Measurements from ENCODE around the gene MYOM1.

Gene MYOM1

DNA sequence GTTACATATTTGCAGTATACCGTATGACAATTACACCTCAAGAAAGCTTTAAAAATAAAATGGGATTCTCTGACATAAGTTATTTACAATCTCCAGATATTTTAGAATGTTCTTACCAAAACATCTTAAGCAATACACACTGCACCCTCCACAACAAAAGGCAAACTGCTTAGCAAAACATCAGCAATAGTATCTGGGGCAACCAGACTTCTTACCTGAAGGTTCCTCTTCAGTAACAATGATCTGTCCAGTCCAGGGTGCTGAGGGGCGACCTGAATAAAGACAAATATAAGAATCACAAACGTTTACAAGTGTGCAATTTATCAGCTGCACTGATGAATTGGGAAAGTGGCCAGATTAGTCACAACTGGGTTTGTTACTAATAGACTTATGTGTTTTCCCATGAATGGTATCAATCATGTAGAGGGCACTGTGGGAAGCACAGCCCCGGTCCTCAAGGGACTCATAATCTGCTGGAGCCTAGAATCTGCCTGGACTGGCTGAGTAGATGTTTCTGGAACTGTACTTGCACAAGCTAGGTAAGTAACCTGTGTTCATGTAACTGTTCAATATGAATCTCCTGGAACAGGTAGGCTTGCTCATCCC lies 70.7 kb downstream of the MYOM1 start:
- no peak for DNase-seq

DNA sequence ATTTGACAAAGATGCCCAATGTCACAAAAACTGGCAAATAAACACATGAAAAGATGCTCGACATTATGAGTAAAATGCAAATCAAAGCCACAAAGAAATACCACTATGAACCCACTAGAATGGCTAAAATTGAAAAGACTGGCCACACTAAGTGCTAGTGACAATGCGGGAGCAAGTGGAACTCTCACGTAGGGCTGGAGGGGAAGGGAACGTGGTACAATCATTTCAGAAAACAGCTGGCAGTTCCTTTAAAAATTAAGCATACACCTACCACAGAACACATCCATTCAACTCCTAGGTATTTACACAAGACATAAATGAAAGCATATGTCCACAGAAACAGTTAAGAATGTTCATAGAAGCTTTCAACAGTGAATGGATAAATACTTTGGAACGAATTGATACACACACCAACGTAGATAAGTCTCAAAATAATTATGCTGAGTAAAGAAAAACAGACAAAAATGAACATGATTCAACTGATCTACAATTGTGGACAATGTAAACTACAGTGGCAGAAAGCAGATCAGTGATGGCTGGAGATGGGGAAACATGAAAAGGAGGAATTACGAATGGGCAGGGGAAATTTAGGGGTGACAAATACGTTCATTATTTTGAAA lies 71.7 kb downstream of the MYOM1 start:
- DNase-seq: no peak

DNA sequence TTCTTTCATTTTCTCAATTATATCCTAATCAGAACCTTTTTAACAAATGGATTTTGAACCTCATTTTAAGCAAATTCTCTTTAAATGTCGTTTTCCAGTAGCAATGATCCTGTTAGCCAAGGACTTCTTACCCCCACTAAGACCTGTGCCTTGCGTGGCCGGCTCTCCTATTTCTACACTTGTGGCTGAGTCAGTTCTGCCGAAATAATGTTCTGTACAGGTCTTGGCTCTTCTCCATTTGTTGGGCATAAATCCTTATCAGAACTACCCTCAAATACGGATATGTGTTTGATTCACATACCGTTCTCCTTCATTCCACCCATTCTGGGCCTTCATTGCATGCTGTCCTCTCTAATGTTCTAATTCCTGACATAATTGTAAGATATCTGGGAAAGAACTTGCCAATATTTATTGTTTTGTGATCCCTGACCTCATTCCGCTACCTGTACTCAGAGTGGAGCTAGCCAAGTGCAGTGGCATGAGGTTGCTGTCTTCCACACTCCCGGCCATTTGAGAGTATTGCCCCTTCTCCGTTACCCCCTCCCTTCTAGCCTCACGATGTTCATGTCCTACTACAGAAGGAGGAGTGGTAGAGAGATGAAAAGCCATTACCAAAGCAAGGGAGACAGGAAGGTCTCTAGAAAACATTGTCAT lies 78.7 kb downstream of the MYOM1 start:
- DNase-seq: no peak

DNA sequence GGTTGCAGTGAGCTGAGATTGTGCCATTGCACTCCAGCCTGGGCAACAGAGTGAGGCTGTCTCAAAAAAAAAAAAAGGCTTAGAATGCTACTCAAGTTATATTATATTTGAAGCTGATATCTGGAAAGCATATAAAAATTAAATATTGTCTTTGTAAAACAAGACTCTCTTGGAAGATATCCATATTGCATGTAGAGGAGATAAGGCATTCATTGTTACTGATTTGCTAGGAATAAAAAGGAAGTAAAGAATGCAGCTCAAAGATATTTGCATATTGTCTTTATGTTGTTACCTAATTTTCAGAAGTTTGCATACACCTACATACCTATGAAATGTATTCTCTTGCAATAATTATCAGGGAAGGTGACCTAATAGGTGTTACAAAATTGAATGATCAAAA lies 79.4 kb downstream of the MYOM1 start:
- DNase-seq: no peak

DNA sequence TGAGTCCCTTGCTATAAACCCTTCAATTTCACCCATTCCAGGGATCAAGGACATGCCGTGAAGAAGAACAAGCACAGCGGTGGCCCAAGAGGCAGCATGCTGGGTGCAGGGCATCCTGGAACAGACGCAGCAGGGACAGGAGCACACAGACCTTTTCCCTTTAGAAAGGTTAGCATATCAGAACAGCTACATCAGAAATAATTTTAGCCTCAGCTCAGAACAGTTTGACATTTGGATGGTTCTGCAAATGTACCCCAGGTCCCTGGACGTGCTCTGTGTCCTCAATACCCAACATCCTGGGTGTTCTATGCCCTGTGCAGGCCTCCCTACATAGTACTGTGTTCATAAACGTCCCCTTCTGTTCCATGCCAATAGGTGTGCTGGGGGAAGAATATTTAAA lies 80.4 kb downstream of the MYOM1 start:
- no peak for DNase-seq

DNA sequence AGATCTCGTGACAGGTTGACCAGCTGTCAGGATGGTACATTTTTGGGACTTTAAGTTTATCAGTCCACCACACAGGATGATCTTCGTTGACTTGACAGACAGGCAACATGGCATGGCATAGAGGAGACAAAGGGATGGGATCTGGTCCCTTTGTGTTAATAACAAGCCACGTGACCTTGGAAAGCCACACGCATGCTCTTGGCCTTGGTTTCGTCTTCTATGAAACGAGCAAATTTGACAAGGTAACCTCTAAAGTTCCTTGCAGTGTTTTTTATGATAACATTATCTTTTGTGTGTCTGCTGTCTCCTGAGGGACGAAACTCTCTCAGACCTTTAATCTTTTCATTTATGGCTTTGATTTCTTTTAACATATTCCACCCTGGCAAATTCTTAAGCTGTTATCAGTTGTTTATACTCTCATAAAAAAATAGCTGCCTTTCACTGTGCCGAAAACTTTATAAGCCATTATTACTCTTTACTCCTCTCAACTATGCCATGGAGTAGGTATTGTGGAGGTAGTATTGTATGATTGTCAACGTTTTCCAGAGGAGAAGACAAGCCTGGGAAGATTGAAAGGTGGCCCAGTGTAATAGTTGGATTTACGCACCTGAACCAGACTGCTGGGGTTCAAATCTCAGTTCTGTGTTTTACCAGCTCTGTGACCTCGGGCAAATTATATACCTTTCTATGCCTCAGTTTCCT lies 81.3 kb downstream of the MYOM1 start:
- no peak for DNase-seq

DNA sequence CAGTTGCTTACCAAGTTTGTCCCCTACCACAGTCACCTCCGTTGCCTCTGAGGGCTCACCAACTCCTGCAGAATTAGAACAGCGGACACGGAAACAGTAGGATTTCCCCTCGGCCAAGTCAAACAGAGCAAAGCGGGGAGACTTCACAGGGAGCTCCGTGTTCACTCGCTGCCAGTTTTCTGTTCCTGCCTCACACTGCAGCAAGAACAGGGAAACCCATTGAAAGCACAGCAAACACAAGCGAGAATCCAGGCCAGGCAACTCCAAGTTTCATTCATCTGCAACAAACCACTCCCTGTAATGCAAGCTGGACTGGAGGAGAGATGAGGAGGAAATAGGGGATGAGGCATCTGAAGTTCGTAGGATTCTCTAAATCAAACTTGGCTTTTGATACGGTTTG lies 84.2 kb downstream of the MYOM1 start:
- DNase-seq: no peak

DNA sequence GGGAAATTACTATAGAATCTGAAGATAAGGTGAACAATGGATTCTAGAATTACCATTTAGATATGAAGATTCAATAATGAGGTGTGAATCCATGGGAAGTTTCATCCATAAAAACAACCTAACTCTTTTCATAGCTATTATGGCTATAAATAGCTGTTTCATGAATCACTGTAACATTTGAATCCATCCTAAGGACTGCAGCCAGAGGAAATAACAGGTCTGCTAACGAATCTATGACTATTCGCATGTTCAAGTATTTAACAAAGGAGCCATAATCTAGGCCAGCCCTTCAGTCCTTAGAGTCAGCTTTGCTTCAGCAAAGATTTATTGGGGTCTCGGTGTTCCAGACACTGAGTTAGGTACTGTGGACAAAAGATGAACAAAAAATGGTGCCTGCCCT lies 87.1 kb downstream of the MYOM1 start:
- DNase-seq: no peak

DNA sequence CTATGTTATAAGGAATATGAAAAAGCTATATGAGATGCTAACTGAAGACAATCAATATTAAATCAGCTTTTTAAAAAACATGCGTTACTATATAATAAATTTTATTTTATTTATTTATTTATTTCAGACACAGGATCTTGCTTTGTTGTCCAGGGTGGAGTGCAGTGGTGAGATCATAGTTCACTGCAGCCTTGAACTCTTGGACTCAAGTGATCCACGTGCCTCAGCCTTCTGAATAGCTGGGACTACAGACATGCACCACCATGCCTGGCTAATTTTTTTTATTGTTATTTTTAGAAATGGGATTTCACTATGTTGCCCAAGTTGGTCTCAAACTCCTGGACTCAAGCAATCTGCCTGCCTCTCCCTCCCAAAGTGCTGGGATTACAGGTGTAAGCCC lies 89.4 kb downstream of the MYOM1 start:
- DNase-seq: no peak

DNA sequence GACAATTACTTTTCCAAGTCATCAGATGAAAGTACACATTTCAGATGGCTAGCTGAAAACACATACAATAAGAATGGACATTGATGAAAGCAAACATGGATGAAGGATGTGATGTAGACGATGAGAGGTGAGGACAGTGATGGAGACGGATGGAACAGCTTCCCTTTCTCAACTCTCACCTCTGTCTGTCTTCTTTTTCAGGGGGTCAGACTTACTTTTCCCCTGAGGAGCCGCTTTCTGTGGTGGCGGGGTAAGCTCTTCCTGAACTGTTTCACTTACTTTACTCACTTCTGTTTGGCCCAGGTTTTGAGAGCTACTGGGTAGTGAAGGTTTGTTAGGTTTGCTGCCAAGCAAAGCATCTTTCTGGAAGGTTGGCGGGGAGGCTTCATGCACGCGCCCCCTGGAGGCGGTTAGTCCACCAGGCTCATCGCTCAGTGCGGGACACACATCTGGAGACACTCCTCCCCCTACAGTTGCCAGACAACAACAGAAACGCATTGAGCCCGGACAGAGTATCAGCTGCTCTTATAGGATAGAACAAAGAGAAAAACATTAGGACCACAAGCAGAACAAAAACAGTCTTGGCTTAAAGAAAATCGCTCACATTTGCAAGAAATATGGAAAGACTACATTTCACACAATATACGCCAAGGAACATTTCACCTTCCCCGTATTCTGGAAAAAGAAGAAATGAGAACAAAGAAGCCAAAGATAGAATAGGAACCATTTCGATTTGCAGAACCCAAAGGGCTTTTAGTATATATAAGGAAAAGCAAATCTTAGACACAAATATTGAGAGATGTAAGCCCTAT lies 90.5 kb downstream of the MYOM1 start:
- DNase-seq: peak; percentile 89

DNA sequence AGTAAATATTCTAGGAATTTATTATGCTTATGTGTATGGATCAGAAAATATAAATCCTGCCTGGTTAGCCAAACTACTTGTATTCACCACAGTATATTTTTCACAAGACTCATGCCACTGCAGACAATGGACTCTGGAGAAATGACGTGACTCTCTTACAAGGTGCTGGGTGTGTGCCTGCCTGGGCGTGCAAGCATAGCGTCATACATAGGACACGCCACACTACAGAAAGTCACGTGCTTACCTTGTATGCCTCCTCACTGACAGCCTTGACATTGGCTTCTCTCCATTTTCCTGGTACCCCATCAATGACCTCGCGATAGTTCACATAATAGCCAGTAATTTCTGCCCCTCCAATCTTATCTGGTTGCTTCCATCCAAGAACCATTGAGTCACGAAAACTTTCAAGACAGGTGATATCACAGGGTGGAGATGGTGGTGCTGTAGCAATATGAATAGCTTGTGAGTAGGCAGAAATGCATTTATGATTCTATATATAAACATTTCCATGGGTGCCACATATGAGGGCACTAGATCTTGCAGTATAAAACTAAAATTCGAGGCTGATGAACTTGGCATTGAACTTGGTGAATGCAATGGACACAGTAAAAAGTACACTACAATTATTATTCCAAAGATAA lies 93.2 kb downstream of the MYOM1 start:
- no peak for DNase-seq

DNA sequence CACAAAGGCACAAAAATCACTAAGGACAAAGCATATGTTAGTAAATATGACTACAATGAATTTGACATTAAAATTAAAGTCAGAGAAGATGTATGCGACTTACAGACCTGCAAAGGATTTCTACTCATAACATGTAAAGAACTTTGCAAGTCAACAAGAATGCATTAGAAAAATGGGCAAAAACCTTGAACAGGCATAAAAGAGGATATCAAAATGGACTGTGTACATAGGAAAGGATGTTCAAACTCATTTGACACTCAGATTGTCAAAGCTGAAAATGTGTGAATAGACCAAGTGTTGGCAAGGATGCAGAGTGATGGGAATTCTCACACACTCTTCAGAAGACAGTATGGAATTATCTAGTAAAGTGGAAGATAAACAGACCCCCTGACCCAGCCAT lies 94.9 kb downstream of the MYOM1 start:
- DNase-seq: no peak

DNA sequence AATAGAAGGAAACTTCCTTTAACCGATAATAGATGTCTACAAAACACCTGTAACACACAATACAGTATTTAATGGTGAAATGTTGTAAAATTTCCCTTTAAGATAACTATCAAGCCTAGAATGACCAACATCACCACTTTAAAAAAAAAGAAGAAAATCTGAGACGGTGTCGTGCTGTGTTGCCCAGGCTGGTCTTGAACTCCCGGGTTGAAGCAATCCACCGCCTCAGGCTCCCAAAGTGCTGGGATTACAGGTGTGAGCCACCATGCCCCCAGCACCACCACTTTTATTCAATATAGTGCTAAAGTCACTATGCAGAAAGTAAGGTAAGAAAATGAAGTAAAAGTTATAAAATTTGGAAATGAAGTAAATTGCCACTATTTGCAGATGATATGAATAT lies 96.9 kb downstream of the MYOM1 start:
- DNase-seq: no peak

DNA sequence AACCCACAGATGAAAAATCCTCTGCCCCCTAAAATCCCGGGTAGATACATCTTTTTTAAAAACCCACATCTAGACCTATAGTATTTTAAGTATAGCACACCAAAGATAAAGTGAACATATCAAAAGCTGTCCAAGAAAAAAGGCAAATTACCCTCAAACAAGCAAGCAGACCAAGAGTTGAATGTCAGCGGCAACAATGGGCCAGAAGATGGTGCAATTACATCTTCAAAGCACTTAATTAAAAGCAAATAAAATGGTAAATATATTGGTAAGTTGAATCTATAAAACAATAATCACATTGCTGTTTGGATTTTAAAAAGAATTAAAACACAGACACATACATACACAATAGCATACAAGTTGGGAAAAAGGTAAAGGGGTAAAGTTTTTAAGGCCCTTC lies 98.5 kb downstream of the MYOM1 start:
- no peak for DNase-seq

DNA sequence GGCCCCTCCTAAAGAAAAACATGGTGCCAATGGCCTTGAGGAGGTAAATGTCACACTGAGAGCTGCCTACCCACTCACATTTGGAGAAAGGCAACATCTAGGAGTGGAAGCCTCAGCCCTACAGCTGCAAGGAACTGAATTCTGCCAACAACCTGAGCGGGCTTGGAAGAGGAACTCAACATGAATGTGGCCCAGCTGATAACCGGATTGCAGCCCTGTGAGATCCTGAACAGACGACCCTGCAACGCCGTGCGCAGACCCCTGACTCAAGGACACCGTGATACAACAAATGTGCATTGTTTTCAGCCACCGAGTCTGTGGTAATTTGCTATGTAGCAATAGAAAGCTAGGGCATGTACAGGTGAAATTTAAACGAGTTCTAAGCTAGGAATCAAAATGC lies 99.4 kb downstream of the MYOM1 start:
- DNase-seq: no peak

DNA sequence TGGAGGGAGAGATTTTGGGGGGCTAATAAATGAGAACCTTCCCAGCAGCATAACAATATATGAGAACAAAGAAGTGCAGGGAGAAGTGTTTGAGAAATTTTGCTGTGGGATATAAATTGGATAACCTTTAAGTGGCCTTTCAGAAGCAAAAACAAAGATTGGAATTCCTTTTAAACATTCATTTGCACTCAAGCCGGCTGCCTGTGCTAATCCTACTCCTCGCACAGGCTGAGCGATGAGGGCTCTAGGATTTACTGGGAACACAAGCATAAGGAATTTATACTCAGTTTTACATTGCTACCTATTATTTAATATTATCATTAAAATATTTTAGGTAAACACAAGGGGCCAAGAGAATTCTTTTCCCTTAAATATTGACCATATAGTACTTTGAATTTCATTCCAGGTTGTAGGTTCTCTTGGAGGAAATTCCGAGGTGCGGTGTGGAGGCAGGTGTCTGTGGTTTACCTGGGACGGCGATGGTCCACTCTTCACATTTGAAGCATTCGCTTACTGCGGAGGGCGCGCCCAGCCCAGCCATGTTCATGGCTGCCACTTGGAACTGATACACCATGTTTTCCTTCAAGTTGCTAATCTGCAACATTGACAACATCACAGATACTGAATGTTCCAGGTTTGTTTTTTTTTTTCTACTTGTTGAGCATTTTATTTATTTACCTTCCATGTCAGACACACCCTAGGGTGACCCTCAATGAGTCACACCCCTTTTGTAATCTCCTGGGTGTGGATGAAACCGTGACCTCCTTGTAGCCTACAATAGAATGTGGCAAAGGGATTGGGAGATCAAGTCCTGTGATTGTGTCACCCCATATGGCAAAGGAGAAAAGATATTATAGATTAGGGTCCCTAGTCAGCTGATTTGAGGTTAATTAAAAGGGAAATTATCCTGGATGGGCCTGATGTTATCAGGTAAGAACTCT lies 100.1 kb downstream of the MYOM1 start:
- no peak for DNase-seq

DNA sequence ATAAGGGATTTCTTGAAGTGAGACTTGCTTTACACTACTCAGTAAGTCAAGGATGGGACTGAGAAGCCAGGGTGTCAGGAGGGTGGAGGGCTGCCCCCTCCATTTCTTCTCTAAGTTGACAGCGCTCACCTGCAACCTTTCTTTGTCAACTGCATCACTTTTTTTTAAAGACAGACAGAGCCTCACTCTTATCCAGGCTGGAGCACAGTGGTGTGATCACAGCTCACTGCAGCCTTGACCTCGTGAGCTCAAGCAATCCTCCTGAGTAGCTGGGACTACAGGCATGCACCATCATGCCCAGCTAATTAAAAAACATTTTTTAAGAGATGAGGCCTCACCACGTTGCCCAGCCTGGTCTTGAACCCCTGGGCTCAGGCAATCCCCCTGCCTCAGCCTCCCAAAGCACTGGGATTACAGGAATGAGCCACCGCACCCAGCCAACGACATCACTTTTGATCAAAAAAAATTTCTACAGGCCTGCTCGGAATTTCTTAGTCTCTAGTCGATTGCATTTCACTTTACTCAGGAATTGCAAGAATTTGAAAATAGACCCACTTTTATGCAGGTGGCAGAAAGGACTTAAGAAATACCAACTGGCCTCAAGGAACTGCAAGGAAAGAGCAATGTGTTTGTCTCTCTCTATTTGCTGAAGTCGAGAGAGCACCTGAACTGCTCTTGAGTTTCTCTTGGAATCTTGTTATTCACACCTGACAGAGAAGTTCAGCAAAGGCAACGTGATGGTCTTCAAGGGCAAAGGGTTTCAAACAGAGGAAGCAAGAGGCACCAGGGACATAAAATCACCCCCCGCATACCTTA lies 101.4 kb downstream of the MYOM1 start:
- no peak for DNase-seq

DNA sequence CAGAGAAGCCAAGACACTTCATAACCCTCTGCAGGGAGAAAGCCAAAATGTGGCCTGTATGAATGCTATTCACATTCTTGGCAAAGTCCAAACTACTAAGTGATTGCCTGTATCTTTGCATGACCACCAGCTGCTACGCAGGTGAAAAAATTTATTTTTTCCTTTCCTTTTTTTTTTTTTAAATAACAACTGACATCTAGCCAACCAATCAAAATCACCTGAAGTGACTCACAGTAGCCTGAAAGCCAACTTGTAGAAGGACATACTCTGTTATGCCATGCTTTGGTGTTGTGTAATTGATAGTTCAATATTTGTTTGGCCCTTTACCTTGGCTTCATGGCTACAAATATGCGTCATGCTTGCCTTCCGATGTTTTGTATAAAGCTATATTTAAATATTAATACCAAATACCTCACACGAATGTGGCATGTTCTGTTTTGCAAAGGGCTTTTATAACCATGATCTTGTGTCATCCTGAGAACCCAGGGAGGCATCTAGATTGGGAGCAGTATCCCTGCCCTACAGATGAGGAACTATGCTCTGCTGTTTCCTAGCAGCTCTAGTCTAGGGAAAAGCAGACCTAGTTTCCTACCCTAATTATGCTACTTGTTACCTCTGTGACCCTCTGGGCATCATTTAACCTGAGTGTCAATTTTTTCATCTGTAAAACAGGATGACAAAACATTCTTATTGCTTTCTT lies 102.1 kb downstream of the MYOM1 start:
- no peak for DNase-seq

DNA sequence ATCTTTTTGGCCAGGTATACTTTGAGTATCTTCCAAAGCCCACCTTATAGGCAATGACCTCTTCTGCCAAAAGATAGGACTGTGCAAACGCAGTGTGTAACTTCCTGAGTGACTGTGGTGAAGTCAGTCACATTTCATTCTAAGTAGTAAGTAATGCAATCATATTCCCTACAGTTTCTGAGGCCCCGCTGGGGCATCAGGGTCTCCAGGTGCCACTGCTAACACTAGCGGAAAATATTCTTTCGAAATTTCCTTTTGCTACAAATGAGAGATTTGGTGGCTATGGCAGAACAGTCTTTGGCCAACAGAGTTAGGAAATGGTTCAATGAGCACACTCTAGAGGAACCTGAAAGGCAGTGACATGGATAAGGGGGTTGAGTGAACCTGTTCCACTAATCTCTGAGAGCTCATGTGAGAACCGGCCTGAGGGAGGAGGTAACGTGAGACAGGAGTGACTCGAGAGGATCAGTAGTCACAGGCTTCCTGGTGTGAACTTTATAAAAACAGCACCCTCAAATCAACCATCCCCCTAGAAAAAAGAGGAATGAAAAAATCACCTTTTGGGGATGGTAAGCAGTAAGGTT lies 104.2 kb downstream of the MYOM1 start:
- DNase-seq: no peak

DNA sequence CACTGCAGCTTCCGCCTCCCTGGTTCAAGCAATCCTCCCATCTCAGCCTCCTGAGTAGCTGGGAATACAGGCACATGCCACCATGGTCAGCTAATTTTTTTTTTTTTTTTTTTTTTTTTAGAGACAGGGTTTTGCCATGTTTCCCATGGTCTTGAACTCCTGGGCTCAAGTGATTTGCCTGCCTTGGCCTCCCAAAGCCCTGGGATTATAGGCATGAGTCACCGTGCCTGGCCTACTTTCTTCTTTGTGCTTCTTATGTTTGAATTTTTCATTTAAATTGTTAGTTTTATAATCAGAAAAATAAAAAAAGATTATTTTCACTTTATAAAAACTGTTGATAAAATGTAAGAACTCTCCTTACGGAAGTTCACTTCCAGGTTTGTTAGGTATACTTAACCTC lies 105.3 kb downstream of the MYOM1 start:
- DNase-seq: no peak
